Prostate gland (tissue), 2 donors: ENCODE results near the gene AOC1.

Experiments used
- POLR2AphosphoS5 ChIP-seq: sonication (generic); formaldehyde crosslinking; IDR thresholded peaks from one replicate; pipeline ENCODE4 v1.6.1; 2017; ENCODE audit warnings: antibody characterized with exemption
- TF ChIP-seq, protein P1 (sequence below), 4 experiments: fragments of 200-600 bp in 2 of 4; fragments of 450-650 bp in 2 of 4; sonication (generic) in 2 of 4; IDR thresholded peaks; 1 replicate in 3 of 4; 2 replicates in 1 of 4; pipeline ENCODE4 v1.5.1; 2016 to 2019; ENCODE audit warnings: antibody characterized with exemption in 4 of 4, mild to moderate bottlenecking in 2 of 4, moderate library complexity in 2 of 4

DNA sequence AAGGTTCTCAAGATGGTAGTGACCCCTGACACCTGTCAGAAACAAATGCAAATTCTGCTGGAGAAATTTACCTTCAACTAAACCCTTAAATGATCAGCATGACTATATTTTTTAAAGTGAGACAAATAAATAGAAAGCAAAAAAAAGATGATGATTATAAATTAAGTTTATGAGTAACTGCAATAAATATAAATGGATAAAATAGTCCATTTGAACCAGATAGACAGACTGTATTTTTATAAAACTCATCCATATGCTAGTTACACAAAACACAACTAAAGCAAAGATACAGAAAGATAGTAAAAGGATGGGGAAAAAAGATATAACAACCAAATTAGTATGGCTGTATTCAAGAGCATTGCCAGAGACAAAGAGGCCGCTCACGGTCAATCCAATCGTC is 45.9 kb upstream of the AOC1 start:
- TF ChIP-seq, protein P1, sequence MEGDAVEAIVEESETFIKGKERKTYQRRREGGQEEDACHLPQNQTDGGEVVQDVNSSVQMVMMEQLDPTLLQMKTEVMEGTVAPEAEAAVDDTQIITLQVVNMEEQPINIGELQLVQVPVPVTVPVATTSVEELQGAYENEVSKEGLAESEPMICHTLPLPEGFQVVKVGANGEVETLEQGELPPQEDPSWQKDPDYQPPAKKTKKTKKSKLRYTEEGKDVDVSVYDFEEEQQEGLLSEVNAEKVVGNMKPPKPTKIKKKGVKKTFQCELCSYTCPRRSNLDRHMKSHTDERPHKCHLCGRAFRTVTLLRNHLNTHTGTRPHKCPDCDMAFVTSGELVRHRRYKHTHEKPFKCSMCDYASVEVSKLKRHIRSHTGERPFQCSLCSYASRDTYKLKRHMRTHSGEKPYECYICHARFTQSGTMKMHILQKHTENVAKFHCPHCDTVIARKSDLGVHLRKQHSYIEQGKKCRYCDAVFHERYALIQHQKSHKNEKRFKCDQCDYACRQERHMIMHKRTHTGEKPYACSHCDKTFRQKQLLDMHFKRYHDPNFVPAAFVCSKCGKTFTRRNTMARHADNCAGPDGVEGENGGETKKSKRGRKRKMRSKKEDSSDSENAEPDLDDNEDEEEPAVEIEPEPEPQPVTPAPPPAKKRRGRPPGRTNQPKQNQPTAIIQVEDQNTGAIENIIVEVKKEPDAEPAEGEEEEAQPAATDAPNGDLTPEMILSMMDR (IDR thresholded peaks at IDR 0.05) = no peak
- TF ChIP-seq POLR2AphosphoS5 = no peak
